Chondrocyte (in vitro differentiated cells): ENCODE results near the gene CRMP1. TPM values are rescaled to one million over a fixed set of nuclear protein-coding genes. Genes with fewer than 3 reads are reported as not detected.

Experiments
- DNase-seq: peaks from one replicate; pipeline ENCODE4 v3.0.0; 2021; ENCODE audit warnings: mixed read lengths, low spot score
- H3K27ac Mint-ChIP-seq: one replicate; pipeline ENCODE4 v1.8.0; 2021; ENCODE audit warnings: mild to moderate bottlenecking, moderate library complexity, mixed read lengths; ENCODE audit not compliant: unreplicated experiment
- H3K27me3 Mint-ChIP-seq: 2 replicates; pipeline ENCODE4 v1.8.0; 2021; ENCODE audit warnings: low read depth, mixed read lengths
- H3K36me3 Mint-ChIP-seq: 2 replicates; pipeline ENCODE4 v1.8.0; 2021; ENCODE audit warnings: low read depth, mixed read lengths
- H3K4me1 Mint-ChIP-seq: 2 replicates; pipeline ENCODE4 v1.8.0; 2021; ENCODE audit warnings: low read depth, mild to moderate bottlenecking, mixed read lengths
- H3K4me3 Mint-ChIP-seq: one replicate; pipeline ENCODE4 v1.8.0; 2021; ENCODE audit warnings: mild to moderate bottlenecking, moderate library complexity, mixed read lengths; ENCODE audit not compliant: unreplicated experiment
- H3K9me3 Mint-ChIP-seq: 2 replicates; pipeline ENCODE4 v1.8.0; 2021; ENCODE audit warnings: low read depth, mixed read lengths
- CTCF ChIP-seq: fragments of 200-600 bp; sonication (generic); IDR thresholded peaks from 2 replicates; pipeline ENCODE4 v1.5.0; 2021; ENCODE audit warnings: antibody characterized with exemption, mild to moderate bottlenecking, moderate library complexity
- total RNA-seq: library from RNA; stranded (reverse); gene quantifications from 3 replicates; pipeline ENCODE4 v1.2.1, GENCODE V29; 2021

Gene CRMP1
- total RNA-seq, 1 donor from 2014 or later, result 59.5 TPM

DNA sequence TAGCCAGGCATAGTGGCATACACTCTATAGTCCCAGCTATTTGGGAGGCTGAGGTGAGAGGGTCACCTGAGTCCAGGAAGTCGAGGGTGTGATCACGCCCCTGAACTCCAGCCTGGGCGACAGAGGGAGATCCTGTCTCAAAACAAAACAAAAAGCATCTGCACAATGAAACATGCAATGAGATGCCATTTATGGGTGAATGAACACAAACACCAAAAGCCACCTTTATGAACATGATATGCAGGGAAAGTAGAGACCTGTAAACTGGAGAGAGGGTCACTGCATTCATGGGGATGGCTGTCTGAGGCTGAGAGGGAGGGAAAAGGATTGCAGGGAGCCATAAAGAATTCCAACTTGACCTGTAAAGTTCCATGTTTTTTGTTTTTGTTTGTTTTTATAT, 111.2 kb downstream of the CRMP1 start:
- Mint-ChIP-seq H3K27me3 (no peaks in the 10 kb centered on the region), H3K27ac (no peak overlapping the region), H3K4me3 (no peak overlapping the region), H3K9me3 (peaks cover 4% of the 10 kb centered on the region), H3K4me1 (no peaks in the 10 kb centered on the region), H3K36me3 (peaks cover 31% of the 10 kb centered on the region)
- no peak for TF ChIP-seq CTCF
- DNase-seq, result no peak

- Mint-ChIP-seq H3K27me3 (no peaks in the 10 kb centered on the region), H3K4me3 (no peak overlapping the region), H3K4me1 (no peaks in the 10 kb centered on the region), H3K36me3 (peaks cover 36% of the 10 kb centered on the region), H3K9me3 (peaks cover 11% of the 10 kb centered on the region), H3K27ac (no peak overlapping the region)
- no peak for TF ChIP-seq CTCF
- DNase-seq, result no peak
These were observed 111.9 kb downstream of the CRMP1 start for GRCh38 chr4:5780831-5781480.

GRCh38 chr4:5776510-5776909, 116.4 kb downstream of the CRMP1 start:
- H3K4me3 Mint-ChIP-seq, result no peak overlapping the region
- peaks cover 18% of the 10 kb centered on the region for H3K9me3 Mint-ChIP-seq
- DNase-seq, result no peak
- peaks cover 37% of the 10 kb centered on the region for H3K36me3 Mint-ChIP-seq
- no peaks in the 10 kb centered on the region for H3K27me3 Mint-ChIP-seq
- H3K27ac Mint-ChIP-seq, result no peak overlapping the region
- no peak for TF ChIP-seq CTCF
- peaks cover 9% of the 10 kb centered on the region for H3K4me1 Mint-ChIP-seq

GRCh38 chr4:5774416-5775036, 118.4 kb downstream of the CRMP1 start:
- no peak overlapping the region for H3K4me3 Mint-ChIP-seq
- H3K27ac Mint-ChIP-seq, result no peak overlapping the region
- no peaks in the 10 kb centered on the region for H3K27me3 Mint-ChIP-seq
- no peak for TF ChIP-seq CTCF
- no peak for DNase-seq
- peaks cover 40% of the 10 kb centered on the region for H3K36me3 Mint-ChIP-seq
- H3K4me1 Mint-ChIP-seq, result peaks cover 9% of the 10 kb centered on the region
- H3K9me3 Mint-ChIP-seq, result peaks cover 18% of the 10 kb centered on the region

GRCh38 chr4:5773271-5773555, 119.7 kb downstream of the CRMP1 start:
- no peak for DNase-seq
- Mint-ChIP-seq H3K4me3 (no peak overlapping the region), H3K27ac (peak overlapping the region; percentile 38), H3K27me3 (no peaks in the 10 kb centered on the region), H3K4me1 (peaks cover 9% of the 10 kb centered on the region), H3K36me3 (peaks cover 45% of the 10 kb centered on the region), H3K9me3 (peaks cover 18% of the 10 kb centered on the region)
- TF ChIP-seq CTCF, result no peak
